ENCODE results near the gene SIN3B. TPM values are rescaled to one million over a fixed set of nuclear protein-coding genes. Genes with fewer than 3 reads are reported as not detected.

The SIN3B gene
- total and polyA plus RNA-seq, 9 of the 15 experiments (the other 6 are each of a cell fraction or from before 2014, with no cell fraction given), result 0.51 to 34.2 (median 14.3) TPM

GRCh38 chr19:16888629-16889365 lies 59.6 kb downstream of the SIN3B start, which contains the start of gene F2RL3 (continued):
- TF ChIP-seq USF1 (CRISPR knock-in tag; IDR thresholded peaks at IDR 0.05) (peak; percentile 76), ZNF639 (CRISPR knock-in tag; conservative IDR thresholded peaks at IDR 0.05 in 1 of 2, IDR thresholded peaks at IDR 0.05 in 1 of 2) (peak in 1 of 2 experiments; percentile 84; a peak in 2 of 4 replicates), SMAD3 (CRISPR knock-in tag; conservative IDR thresholded peaks at IDR 0.05) (no peak), HNRNPH1 (optimal IDR thresholded peaks at IDR 0.05; ENCODE audit: low read depth, low read length) (no peak), ATF1 (CRISPR knock-in tag; IDR thresholded peaks at IDR 0.05) (no peak), ATF1 (tag; IDR thresholded peaks at IDR 0.05) (peak; percentile 34; the same call in 1 of the 2 replicates), GABPB2 (CRISPR knock-in tag; conservative IDR thresholded peaks at IDR 0.05) (no peak), RHOXF2B (CRISPR knock-in tag; conservative IDR thresholded peaks at IDR 0.05) (no peak), ZNF785 (CRISPR knock-in tag; IDR thresholded peaks at IDR 0.05) (no peak)
- TF ChIP-seq, protein P1, sequence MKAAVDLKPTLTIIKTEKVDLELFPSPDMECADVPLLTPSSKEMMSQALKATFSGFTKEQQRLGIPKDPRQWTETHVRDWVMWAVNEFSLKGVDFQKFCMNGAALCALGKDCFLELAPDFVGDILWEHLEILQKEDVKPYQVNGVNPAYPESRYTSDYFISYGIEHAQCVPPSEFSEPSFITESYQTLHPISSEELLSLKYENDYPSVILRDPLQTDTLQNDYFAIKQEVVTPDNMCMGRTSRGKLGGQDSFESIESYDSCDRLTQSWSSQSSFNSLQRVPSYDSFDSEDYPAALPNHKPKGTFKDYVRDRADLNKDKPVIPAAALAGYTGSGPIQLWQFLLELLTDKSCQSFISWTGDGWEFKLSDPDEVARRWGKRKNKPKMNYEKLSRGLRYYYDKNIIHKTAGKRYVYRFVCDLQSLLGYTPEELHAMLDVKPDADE (conservative IDR thresholded peaks at IDR 0.05; ENCODE audit: control insufficient read depth, low read depth, low read length), result 0 out of 2 replicates have a peak, but pooled peaks have one; percentile 74
- TF ChIP-seq, protein P2, sequence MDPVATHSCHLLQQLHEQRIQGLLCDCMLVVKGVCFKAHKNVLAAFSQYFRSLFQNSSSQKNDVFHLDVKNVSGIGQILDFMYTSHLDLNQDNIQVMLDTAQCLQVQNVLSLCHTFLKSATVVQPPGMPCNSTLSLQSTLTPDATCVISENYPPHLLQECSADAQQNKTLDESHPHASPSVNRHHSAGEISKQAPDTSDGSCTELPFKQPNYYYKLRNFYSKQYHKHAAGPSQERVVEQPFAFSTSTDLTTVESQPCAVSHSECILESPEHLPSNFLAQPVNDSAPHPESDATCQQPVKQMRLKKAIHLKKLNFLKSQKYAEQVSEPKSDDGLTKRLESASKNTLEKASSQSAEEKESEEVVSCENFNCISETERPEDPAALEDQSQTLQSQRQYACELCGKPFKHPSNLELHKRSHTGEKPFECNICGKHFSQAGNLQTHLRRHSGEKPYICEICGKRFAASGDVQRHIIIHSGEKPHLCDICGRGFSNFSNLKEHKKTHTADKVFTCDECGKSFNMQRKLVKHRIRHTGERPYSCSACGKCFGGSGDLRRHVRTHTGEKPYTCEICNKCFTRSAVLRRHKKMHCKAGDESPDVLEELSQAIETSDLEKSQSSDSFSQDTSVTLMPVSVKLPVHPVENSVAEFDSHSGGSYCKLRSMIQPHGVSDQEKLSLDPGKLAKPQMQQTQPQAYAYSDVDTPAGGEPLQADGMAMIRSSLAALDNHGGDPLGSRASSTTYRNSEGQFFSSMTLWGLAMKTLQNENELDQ (CRISPR knock-in tag; IDR thresholded peaks at IDR 0.05; ENCODE audit: borderline replicate concordance), result no peak
- TF ChIP-seq, protein P3, sequence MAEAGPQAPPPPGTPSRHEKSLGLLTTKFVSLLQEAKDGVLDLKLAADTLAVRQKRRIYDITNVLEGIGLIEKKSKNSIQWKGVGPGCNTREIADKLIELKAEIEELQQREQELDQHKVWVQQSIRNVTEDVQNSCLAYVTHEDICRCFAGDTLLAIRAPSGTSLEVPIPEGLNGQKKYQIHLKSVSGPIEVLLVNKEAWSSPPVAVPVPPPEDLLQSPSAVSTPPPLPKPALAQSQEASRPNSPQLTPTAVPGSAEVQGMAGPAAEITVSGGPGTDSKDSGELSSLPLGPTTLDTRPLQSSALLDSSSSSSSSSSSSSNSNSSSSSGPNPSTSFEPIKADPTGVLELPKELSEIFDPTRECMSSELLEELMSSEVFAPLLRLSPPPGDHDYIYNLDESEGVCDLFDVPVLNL (CRISPR knock-in tag; IDR thresholded peaks at IDR 0.05; ENCODE audit: low read depth), result no peak
